GM19463 (cell line): ENCODE measurements around the gene MRPL28.
"Not testable (repeated sequence)": the region's sequence is repeated elsewhere in the genome, so short reads cannot be mapped to it uniquely, and the experiment has no call there.

Experiments used
- ATAC-seq: cut with Tn5 transposase; IDR thresholded peaks from one replicate; pipeline ENCODE4 v1.9.1; 2021; ENCODE audit warnings: mild to moderate bottlenecking, moderate library complexity; ENCODE audit not compliant: unreplicated experiment

The MRPL28 gene

DNA sequence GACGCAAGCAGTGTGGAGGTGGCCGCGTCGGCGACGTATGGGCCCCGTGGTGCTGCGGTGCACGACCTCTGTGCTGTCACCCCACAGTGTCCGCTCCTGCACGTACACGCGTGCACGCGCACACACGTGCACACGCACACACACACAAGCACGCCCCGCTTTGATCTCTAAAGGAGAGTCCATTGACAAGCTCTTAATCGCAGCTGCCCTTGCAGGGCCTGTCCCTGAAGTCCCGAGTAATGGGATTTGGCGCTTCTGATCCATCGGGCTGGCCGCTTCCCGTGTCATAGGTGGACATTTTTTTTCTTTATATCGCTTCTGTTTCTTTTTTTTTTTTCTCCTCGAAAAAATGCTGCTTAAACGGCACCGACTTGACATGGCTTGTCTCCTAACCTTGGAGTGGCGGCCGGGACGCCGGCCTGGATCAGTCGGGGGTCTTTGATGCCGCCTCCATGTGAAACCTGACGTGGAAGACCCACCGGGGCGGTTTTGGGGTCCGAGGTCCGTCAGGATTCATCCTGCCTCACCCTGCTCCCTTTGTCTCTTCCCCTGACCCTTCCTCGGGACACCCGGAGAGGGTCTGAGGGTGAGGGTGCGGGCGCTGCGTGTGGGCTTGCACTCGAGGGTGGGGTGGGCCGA lies 9.5 kb downstream of the MRPL28 start:
- ATAC-seq: no peak

DNA sequence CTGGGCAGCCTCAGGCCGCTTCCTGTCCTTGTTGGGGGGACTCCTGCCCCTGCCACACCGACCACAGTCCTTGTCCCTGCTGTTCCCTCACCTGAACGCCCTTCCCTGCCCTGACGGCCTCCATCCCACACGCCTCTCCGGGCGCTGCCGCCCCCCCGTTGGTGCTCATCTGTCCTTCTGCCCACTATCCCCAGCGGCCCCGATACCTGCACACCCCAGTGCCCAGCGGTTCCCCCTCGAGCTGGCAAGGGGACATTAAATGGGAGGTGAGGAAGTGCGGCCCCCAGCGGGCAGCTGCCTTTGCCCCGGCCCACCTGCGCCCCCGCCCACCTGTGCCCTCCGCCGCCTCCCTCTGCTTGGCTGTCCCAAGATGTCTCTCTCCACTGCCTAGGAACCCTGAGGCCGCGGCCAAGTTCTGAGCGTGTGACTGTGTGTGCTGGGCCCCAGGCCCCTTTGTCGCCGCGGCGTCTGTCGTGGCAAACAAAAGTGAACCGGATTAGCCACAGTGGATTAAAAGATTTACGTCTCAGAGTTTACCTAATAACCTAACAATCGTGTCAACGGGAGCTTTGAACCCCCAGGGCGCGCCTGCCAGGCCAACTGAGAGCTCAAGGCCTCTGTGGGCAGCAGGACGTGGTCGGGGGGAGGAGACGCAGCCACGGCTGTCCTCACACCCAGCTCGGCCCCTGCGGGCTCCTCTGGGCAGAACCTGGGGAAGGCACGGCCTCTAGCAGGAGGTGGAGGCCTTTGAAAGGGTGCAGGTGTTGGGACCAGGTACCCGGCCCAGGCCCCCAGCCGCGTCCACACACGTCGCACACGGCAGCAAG lies 10.3 kb downstream of the MRPL28 start:
- ATAC-seq: no peak

DNA sequence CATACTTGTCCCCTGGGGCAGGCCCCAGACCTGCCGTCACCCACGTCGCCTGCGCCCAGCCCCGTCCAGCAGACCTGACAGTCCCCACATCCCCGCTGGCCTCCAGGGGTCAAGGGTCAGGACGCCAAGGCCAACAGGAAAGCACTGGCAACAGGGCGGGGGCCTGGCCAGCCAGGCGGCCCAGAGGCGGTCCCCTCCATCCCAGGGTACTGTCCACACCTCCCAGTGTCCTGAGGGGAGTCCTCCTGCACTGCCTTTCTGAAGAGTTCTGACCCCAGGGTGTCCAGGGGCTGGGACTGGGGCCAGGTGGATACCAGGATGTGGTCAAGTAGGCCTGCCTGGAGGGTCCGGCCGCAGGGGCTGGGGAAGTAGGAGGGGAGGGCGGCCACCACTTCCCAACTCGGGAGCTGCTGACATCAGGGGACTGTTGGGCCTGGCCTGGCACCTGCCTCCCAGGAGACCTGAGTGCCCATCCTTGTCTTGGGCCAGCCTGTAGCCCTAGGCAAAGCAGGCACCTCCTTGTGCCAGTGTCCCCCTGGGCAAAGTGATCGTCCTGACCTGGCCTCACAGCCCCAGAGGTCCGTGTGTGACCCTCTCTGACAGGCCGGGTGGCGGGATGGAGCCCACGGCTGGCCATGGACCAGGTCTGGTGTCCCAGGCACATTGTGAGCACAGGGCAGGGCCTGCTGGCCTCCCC lies 11.1 kb downstream of the MRPL28 start:
- ATAC-seq: no peak

DNA sequence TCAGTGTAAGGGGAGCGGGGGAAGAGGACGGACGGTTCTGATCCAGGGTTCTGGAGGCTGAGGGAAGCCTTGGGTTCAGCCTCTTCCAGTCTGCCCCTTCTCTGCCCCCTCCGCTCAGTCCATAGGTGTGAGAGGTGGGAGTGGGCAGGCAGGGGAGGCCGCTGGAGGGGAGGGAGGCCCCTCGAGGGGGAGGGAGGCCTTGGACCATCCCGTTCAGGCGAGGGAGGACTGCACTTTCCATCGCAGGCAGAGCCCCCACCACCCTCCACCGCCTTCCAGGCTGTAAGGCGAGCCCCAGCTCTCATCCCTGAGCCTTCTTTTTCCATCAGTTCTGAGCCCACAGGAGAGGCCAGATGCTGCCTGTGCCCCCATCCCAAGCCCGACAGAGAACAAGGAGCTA lies 13.6 kb downstream of the MRPL28 start:
- no peak for ATAC-seq

DNA sequence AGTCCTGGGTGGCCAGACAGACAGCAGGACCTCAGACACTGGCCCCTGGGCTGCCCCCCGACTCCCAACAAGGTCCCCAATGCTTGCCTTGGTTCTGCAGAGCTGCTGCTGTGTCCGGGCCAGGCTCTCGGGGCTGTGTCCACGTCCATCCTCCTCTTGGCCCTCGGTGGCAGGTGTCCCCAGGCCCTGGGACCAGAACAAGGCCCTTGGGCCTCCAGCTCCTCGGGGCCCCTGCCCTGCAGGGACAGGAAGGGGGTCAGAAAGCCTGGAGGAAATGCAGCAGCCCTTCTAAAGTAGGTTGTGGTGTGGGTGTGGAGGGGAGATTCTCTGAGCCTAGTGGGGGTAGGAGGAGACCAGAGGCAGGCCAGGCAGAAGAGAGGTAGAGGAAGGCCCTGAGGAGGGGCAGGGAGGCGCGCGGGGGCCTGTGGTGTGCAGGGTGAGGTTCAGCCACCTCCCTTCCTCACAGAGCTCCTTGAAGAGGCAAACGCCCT lies 15.3 kb downstream of the MRPL28 start:
- no peak for ATAC-seq

DNA sequence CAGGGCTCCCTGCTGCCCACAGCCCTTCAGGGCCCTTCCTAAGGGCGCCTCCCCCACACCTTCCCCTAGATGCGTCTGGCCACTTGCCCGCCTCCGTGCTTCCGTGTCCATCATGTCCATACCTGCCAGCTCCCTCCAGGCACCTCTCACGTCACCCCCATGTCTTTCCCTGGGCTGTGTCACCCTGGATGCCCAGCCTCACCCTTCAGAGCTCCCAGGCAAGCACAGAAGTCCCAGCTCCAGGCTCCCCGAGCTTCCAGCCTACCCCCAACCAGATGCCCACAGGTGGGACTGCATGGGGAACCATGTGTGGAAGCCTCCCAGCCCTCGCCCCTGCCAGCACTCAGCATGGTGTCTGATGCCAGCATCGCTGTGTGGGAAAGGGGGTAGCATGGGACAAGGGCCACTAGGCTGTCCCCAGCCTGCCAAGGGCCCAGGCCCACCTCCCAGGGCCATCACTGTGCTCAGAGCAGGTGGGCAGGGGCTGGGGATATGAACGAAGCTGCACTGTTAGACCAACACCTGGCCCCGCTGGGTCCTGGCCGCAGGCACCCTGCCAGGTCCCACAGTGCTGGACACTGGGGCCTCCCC lies 16.0 kb downstream of the MRPL28 start:
- ATAC-seq: no peak

DNA sequence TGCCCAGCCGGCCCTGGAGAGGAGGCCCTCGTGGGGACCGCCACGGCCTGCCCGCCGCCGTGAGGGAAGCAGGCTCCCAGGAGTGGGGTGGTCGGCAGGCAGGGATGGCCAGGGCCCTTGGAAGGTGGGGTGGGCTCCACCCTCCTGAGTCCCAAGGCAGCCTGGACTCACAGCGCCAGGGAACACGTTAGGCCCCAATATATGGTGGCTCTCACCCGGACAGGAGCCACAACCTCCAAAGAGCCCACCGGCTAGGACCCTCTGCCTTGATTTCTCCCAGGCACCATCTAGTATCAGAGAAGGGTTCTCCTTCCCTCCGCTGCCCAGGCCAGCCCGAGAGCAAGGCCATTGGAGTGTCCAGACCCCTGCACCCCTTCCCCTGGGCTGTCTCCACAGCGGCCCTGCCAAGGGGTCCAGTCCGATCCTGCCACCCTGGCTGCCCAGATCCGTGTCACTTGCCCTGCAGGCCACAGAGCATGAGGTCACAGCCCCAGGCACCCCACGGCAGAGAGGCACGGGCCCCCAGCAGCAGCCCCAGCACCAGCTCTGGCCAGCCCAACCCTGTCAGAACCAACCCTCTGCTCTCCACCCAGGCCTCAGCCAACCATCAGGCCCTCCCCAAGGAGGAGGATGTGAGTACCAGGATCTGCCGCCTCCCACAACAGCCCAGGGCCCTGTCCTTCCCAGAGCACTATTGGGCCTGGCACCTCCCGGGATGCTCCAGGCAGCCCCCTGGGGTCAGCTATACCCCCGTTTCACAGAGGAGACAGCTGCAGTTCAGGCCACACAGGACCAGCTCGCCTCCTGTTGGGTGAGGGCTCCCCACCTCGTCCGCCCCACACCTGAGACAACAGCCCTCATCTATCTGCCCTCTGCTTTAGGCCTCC lies 16.7 kb downstream of the MRPL28 start:
- ATAC-seq: no peak

DNA sequence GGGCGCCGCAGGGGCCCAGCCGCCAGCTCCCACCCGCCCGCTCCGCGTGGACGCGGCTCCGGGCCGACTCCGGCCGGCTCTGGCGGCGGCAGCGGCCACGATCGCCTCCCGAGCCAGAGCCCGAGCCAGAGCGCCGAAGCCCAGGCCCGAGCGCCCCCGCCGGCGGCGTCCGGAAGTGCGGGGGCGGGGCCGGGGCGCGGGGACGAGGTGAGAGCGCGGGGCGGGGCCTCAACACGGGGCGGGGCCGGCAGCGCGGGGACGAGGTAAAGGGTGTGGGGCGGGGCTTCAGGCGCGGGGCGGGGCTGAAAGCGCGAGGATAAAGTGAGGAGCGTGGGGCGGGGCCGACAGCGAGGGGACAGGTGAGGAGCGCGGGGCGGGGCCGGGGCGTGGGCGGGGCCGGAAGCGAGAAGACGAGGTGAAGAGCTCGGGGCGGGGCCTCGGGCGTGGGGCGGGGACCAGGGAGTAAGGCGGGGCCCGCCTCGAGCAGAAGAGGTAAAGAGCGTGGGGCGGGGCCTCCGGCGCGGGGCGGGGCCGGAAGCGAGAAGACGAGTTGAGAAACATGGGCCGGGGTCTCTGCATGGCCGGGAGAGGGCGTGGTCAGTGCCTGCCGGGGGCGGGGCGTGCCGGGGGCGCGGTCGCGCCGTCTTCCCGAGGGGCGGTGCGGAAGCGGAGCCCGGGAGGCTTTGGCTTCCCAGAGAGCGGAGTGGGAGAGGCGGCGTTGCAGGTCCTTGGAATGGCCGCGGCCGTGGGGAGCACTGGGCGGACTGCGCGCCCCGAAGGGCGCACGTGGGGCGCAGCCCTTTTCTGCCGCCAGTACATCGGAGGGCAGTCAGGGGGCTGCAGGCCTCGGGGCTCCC lies 17.6 kb downstream of the MRPL28 start, which contains the start of gene AXIN1:
Gene AXIN1 (minus strand): TSS at position 177 of the 857 bp plus-strand sequence. CDS start 5,698 bp downstream, outside the sequence.
- peak; percentile 58 for ATAC-seq

DNA sequence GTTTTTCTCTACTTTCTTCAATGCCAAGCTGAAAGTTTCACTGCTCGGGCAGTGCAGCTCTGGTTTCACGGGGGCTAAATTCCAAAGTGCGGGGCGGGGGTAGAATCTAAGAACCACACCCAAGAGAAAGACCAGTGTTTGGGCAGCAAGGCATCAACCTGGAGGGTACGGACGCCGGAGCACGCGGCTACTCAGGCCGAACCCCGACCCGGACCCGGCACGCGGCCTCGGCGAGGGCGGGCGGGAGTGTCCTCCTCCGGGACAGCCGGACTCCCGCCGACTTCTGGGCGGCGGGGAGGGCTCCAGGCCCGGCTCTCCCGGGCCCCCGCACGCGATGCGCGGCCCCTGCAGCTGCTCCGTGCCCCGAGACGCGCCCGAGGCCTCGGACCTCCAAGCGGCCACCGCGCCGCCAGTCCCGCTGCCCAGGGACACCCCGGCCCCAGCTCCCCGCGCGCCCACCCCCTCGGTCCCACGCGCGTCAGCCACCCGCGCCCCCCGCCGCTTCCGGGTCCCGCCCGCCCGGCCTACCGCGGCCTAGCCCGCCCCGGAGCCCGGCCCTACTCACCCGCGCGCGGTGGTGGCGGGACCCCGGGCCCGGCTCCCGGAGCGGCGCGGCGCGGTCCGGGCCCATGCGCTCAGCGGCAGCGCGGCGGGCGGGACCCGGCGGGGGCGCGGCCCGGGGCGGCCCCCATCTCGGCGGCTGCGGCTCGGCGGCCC lies 18.4 kb downstream of the MRPL28 start:
- peak; percentile 26 for ATAC-seq

DNA sequence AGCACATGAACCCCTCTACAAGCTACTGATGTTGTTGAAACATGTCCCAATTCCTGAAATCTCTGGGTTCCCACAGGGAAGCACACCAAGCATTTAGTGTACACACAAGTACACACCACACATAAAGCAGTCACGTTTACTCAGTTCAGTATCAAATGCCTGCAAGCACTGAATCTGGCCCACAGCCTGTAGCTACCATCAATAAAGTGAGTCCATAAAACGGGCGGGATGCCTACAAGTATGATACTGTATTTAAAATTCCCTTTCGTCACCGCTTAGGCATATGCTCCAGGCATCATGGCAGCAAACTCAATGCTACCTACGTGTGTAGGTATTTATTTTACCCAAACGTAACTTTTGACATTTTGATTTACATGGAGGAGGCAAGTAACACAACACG lies 20.1 kb downstream of the MRPL28 start:
- no peak for ATAC-seq

DNA sequence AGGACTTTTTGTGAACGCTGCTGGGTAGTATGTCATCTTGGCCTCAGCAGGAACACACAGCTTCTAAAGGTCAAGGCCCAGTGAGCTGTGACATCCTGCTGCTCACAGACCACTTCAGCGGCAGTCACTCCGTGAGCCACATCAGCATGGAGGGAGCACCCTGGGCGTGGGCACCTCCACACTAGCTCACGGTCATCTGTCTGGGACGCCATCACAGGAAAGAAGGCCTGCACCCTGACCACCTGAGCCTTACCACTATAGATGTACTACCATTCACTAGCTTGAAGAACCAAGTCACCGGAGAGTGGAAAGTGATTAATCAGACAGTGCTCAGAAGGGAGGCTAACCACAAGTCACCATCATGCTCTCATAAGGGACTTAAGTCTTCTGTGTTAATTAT lies 21.1 kb downstream of the MRPL28 start:
- ATAC-seq: peak; percentile 29

DNA sequence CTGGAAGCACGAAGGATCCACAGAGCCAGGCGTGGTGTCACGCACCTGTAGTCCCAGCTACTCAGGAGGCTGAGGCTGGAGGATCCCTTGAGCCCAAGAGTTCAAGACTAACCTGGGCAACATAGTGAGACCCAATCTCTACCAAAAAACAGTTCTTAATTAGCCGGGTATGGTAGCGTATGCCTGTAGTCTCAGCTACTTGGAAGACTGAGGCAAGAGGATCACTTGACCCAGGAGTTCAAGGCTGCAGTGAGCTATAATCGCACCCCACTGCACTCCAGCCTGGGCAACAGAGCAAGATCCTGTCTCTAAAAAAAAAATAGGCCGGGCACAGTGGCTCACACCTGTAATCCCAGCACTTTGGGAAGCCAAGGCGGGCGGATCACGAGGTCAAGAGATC lies 21.8 kb downstream of the MRPL28 start:
- not testable (repeated sequence) for ATAC-seq

DNA sequence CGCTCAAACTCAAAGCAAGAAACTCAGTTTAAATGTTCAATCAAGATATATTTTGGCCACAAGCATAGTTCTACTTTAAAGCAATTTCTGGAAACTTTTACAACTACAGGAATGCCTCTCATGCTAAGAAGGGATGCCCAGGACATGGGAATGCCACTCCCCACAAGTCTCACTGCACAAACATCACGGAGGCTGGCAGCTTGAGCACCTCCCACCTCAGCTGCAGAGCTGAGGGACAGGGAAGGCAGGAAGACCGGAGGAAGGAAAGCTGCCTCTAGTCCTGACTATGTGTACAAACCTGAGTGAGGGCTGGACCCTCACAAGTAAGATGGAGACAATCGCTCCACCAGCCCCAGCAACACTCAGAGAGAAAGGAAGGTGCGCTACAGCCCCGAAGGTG lies 23.1 kb downstream of the MRPL28 start:
- no peak for ATAC-seq

DNA sequence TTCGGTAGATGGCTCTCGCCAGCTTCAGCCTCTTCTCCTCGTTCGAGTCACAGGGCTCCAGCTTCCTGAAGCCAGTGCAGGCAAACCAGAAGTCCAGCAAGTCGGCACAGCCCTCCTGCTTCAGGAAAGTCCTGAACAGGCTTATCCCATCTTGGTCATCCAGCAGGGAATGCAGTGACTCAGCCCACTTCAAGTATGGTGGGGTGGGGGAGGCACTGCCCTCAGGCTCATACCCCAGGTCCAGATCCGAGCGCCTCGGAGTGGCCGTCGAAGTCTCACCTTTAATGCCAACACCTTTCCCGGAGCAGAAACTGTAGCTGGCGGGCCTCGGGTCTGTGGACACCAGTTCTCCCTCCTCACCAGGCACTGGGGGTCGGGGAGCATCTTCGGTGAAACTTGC lies 23.8 kb downstream of the MRPL28 start:
- no peak for ATAC-seq

DNA sequence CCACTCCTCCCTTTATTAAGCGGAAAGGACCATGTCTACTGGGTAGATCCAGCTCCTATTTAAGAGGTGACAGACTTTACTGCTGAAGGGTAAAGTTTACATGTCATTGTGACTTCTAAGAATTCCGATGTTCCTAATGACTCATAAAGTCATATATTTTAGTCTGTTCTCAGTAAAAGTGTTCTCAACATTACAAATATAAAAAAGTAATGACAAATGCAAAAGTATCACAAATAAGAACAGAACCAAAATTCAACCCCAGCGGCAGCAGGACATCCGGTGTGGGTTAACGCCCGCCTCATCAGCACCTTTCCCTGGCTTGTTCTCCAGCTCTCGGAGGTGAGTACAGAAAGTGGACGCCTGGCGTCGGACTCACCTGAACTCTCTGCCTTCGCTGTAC lies 24.6 kb downstream of the MRPL28 start:
- no peak for ATAC-seq

DNA sequence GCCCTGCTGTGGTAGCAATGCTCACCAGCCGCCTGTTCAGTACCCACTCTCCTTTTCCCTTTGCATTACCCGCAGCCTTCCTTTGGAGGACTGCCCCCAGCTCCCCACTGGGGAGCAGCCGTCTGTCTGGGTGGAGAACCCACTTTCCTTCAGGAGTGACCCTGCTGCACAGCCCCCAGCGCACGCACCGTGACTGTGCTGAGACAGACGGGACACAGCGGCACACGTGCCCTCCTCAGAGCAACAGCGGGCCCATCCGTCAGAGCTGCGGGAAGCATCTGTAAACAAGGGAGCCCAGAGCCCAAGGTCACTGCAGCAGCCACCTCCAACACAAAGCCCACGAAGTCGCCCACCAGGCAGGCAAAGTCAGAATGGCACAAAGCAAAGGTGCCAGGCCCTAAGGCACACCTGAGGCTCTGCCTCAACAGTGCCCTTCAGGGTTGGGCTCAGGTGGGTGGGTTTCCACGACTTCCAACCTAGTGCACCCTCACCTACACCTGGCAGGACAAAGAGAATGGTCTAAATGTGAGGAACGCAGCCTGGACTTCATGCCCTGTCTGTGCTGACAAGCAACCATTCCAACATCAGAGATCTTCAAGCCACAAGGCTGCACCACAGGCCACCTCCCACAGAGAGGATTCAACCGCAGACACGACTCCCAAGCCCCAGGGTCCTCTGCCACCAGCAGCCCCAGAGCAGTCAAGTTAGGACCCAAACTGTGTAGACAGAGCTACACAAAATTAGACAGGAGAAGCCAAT lies 27.7 kb downstream of the MRPL28 start:
- ATAC-seq: no peak

DNA sequence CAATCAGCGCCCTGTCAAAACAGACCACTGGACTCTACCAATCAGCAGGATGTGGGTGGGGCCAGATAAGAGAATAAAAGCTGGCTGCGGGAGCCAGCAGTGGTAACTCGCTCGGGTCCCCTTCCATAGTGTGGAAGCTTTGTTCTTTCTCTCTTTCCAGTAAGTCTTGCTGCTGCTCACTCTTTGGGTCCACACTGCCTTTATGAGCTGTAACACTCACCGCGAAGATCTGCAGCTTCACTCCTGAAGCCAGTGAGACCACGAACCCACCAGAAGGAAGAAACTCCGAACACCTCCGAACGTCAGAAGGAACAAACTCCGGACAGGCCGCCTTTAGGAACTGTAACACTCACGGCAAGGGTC lies 28.4 kb downstream of the MRPL28 start:
- not testable (repeated sequence) for ATAC-seq
